Endothelial cell (in vitro differentiated cells): Measurements from ENCODE around the gene ICAM1. TPM values are rescaled to one million over a fixed set of nuclear protein-coding genes. Genes with fewer than 3 reads are reported as not detected.
"Not testable (repeated sequence)": the region's sequence is repeated elsewhere in the genome, so short reads cannot be mapped to it uniquely, and the experiment has no call there.

ENCODE experiments used
- DNase-seq: peaks from one replicate; pipeline ENCODE4 v3.0.0; 2021; ENCODE audit warnings: low spot score
- H3K27ac Mint-ChIP-seq: one replicate; pipeline ENCODE4 v1.8.0; 2021; ENCODE audit warnings: mixed read lengths, inconsistent platforms; ENCODE audit not compliant: unreplicated experiment
- H3K27me3 Mint-ChIP-seq: one replicate; pipeline ENCODE4 v1.8.0; 2021; ENCODE audit warnings: mild to moderate bottlenecking, moderate library complexity, mixed read lengths, inconsistent platforms; ENCODE audit not compliant: unreplicated experiment
- H3K36me3 Mint-ChIP-seq: one replicate; pipeline ENCODE4 v1.8.0; 2021; ENCODE audit warnings: mild to moderate bottlenecking, low read depth, mixed read lengths, inconsistent platforms; ENCODE audit not compliant: unreplicated experiment
- H3K4me1 Mint-ChIP-seq: one replicate; pipeline ENCODE4 v1.8.0; 2021; ENCODE audit warnings: mild to moderate bottlenecking, mixed read lengths, inconsistent platforms; ENCODE audit not compliant: unreplicated experiment
- H3K4me3 Mint-ChIP-seq: one replicate; pipeline ENCODE4 v1.8.0; 2021; ENCODE audit warnings: mild to moderate bottlenecking, mixed read lengths, inconsistent platforms; ENCODE audit not compliant: unreplicated experiment
- H3K9me3 Mint-ChIP-seq: one replicate; pipeline ENCODE4 v1.8.0; 2021; ENCODE audit warnings: mixed read lengths, inconsistent platforms; ENCODE audit not compliant: unreplicated experiment
- total RNA-seq: library from RNA; stranded (reverse); fragmentation: NEBNext Ultra II Directional; extraction: Animal tissue kit (Norgen Biotek cat#: 25700); gene quantifications from one replicate; pipeline ENCODE4 v1.2.1, GENCODE V29; 2021; ENCODE audit not compliant: unreplicated experiment
- TF ChIP-seq, protein P1 (sequence below): fragments of 200-600 bp; sonication (generic); IDR thresholded peaks from one replicate; pipeline ENCODE4 v1.5.0; 2021; ENCODE audit warnings: antibody characterized with exemption; ENCODE audit not compliant: unreplicated experiment

Gene ICAM1
- total RNA-seq, 1 donor from 2014 or later = 7.2 TPM

DNA sequence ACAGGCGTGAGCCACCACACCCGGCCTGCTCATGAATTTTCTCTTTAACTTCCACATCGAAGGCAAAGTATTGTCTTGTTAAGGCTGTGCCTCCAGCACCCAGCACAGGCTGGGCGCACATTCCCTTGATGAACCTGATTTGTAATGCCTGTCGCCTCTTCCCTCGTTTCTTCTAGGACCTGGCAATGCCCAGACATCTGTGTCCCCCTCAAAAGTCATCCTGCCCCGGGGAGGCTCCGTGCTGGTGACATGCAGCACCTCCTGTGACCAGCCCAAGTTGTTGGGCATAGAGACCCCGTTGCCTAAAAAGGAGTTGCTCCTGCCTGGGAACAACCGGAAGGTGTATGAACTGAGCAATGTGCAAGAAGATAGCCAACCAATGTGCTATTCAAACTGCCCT is 3.7 kb downstream of the ICAM1 start:
- Mint-ChIP-seq H3K27me3 (peaks cover 4% of the 10 kb centered on the region), H3K9me3 (no peaks in the 10 kb centered on the region), H3K4me3 (no peak overlapping the region), H3K4me1 (no peaks in the 10 kb centered on the region), H3K27ac (no peak overlapping the region), H3K36me3 (no peaks in the 10 kb centered on the region)
- TF ChIP-seq, protein P1, sequence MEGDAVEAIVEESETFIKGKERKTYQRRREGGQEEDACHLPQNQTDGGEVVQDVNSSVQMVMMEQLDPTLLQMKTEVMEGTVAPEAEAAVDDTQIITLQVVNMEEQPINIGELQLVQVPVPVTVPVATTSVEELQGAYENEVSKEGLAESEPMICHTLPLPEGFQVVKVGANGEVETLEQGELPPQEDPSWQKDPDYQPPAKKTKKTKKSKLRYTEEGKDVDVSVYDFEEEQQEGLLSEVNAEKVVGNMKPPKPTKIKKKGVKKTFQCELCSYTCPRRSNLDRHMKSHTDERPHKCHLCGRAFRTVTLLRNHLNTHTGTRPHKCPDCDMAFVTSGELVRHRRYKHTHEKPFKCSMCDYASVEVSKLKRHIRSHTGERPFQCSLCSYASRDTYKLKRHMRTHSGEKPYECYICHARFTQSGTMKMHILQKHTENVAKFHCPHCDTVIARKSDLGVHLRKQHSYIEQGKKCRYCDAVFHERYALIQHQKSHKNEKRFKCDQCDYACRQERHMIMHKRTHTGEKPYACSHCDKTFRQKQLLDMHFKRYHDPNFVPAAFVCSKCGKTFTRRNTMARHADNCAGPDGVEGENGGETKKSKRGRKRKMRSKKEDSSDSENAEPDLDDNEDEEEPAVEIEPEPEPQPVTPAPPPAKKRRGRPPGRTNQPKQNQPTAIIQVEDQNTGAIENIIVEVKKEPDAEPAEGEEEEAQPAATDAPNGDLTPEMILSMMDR = no peak
- no peak for DNase-seq

DNA sequence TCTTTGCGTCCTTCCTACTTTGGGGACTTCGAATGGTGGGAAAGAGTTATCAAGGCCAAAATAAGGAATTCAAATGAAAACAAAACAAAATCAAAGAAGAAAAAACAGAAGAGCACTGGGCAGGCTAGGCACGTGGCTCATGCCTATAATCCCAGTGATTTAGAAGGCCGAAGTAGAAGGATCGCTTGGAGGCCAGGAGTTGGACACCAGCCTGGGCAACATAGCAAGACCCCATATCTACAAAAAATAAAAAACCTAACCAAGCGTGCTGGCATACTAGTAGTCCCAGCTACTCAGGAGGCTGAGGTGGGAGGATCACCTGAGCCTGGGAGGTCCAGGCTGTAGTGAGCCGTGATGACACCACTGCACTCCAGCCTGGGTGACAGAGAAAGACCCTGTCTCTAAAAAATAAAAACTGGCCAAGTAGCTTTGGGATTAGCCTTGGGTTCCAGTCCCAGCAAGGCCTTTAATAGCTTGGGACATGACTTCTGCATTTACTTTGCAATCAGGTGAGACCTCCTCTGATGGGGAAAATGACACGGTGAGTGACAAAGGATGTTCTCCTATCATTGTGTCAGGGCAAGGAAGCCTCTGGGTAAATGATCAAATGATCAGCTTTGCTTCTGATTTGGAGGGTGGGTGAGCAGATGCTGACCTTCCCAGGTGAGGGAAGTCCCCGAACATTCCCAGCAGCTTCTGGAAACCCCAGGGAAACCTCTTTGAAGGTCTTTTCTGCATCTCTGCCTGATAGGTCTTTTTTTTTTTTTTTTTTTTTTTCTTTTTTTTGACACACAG is 7.1 kb downstream of the ICAM1 start:
- no peaks in the 10 kb centered on the region for H3K4me1 Mint-ChIP-seq
- H3K27ac Mint-ChIP-seq = no peak overlapping the region
- no peaks in the 10 kb centered on the region for H3K36me3 Mint-ChIP-seq
- TF ChIP-seq, protein P1 = no peak
- peaks cover 7% of the 10 kb centered on the region for H3K27me3 Mint-ChIP-seq
- H3K9me3 Mint-ChIP-seq = no peaks in the 10 kb centered on the region
- no peak for DNase-seq
- H3K4me3 Mint-ChIP-seq = no peak overlapping the region

DNA sequence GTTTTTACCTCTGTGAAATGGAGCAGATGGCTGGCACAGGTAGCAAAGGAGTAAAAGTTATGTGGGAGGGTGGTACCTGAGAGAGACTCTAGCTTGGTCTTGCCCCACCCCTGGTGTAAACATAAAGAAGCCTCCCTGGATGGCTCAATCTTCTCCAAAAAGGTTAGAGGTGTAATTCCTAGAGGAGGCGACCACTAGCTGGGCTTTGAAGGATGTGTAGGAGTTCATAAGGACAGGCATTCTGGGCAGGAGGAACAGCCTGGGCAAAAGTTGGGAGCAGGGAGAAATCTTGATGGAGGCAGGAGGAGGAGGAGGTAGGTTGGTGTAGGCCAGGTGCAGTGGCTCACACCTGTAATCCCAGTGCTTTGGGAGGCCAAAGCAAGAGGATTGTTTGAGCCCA is 8.0 kb downstream of the ICAM1 start:
- no peaks in the 10 kb centered on the region for H3K9me3 Mint-ChIP-seq
- H3K27ac Mint-ChIP-seq = peak overlapping the region; percentile 57
- no peaks in the 10 kb centered on the region for H3K4me1 Mint-ChIP-seq
- TF ChIP-seq, protein P1 = no peak
- DNase-seq = no peak
- no peaks in the 10 kb centered on the region for H3K36me3 Mint-ChIP-seq
- H3K27me3 Mint-ChIP-seq = peaks cover 6% of the 10 kb centered on the region
- H3K4me3 Mint-ChIP-seq = no peak overlapping the region

DNA sequence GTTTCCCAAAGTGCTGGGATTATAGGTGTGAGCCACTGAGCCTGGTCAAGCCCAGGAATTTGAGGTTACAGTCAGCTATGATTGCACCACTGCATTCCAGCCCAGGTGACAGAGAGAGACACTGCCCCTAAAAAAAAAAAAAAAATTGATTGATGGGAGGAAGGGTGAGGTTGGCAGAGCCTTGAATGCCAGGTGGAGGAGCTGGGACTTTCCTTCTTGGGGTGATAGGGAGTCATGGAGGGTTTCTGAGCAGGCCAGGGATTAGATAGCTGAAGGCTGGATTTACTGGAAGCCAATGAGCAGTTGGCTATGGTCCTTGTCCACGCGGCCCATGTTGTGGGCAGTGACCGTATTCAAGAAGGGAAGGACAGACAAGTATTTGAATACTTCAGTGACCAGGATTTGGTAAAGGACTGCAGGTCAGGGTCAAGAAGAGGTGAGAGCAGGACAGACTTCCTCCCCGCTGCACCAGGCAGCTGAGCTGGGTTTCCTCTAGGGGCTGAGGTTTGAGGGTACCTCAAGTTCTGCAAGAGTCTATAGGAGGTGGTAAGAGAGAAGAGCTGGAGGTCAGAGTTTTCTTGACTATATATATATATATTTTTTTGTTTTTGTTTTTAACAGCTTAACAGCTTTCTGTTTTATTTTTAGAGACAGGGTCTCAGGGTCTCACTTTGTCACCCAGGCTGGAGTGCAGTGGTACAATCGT is 9.0 kb downstream of the ICAM1 start:
- H3K4me1 Mint-ChIP-seq = no peaks in the 10 kb centered on the region
- H3K4me3 Mint-ChIP-seq = no peak overlapping the region
- H3K36me3 Mint-ChIP-seq = peaks cover 1% of the 10 kb centered on the region
- no peak overlapping the region for H3K27ac Mint-ChIP-seq
- peaks cover 7% of the 10 kb centered on the region for H3K27me3 Mint-ChIP-seq
- DNase-seq = no peak
- TF ChIP-seq, protein P1 = no peak
- no peaks in the 10 kb centered on the region for H3K9me3 Mint-ChIP-seq

DNA sequence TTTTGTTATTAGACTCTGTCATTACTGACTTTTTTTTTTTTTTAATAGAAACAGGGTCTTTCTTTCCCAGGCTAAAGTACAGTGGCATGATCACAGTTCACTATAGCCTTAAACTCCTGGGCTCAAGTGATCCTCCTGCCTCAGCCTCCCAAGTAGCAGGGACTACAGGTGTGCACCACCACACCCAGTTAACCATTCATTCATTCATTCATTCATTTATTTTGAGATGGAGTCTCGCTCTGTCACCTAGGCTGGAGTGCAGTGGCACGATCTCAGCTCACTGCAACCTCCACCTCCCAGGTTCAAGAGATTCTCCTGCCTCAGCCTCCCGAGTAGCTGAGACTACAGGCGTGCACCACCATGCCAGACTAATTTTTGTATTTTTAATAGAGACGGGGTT is 11.1 kb downstream of the ICAM1 start:
- not testable (repeated sequence) for H3K9me3 Mint-ChIP-seq, H3K4me3 Mint-ChIP-seq, H3K27ac Mint-ChIP-seq, H3K4me1 Mint-ChIP-seq, DNase-seq, H3K36me3 Mint-ChIP-seq
- peaks cover 12% of the 10 kb centered on the region for H3K27me3 Mint-ChIP-seq
